Astrocyte (in vitro differentiated cells and primary cell): ENCODE data around the gene SOS2. TPM values are rescaled to one million over a fixed set of nuclear protein-coding genes. Genes with fewer than 3 reads are reported as not detected.

ENCODE experiments used
- DNase-seq: peaks from one replicate; pipeline ENCODE4 v3.0.0-alpha.2; 2010; ENCODE audit warnings: low read depth
- FAIRE-seq: peaks from 2 replicates; lab custom pipeline; 2011; peaks lifted over from hg19 to GRCh38; lab: Jason Lieb, UNC
- H2AFZ ChIP-seq: 2 replicates; pipeline ENCODE4 v1.6.0; 2012; ENCODE audit warnings: low read depth, low read length, inconsistent platforms
- H3K27ac ChIP-seq: 2 replicates; pipeline ENCODE4 v1.5.1; 2011; ENCODE audit warnings: low read depth, low read length, inconsistent platforms
- H3K27me3 ChIP-seq: 2 replicates; pipeline ENCODE4 v1.6.0; 2011; ENCODE audit warnings: low read length, inconsistent platforms; ENCODE audit not compliant: insufficient read depth
- H3K36me3 ChIP-seq: 2 replicates; pipeline ENCODE4 v1.5.1; 2011; ENCODE audit warnings: low read length, inconsistent platforms; ENCODE audit not compliant: insufficient read depth
- H3K4me1 ChIP-seq: 2 replicates; pipeline ENCODE4 v1.5.1; 2011; ENCODE audit warnings: low read length, inconsistent platforms; ENCODE audit not compliant: insufficient read depth
- H3K4me2 ChIP-seq: 2 replicates; pipeline ENCODE4 v1.6.0; 2012; ENCODE audit warnings: low read length, inconsistent platforms
- H3K4me3 ChIP-seq: 2 replicates; pipeline ENCODE4 v1.5.1; 2011; ENCODE audit warnings: low read depth, mild to moderate bottlenecking, low read length, inconsistent platforms; ENCODE audit not compliant: insufficient read depth
- H3K79me2 ChIP-seq: 2 replicates; pipeline ENCODE4 v1.6.0; 2012; ENCODE audit warnings: mild to moderate bottlenecking, low read length, inconsistent platforms; ENCODE audit not compliant: insufficient read depth
- H3K9ac ChIP-seq: 2 replicates; pipeline ENCODE4 v1.6.0; 2012; ENCODE audit warnings: mild to moderate bottlenecking, low read length, inconsistent platforms
- H3K9me3 ChIP-seq: 2 replicates; pipeline ENCODE4 v1.5.1; 2012; ENCODE audit warnings: low read depth, mild to moderate bottlenecking, low read length, inconsistent platforms; ENCODE audit not compliant: insufficient read depth
- H4K20me1 ChIP-seq: 2 replicates; pipeline ENCODE4 v1.6.0; 2012; ENCODE audit warnings: low read length, inconsistent platforms; ENCODE audit not compliant: insufficient read depth
- H3K27ac Mint-ChIP-seq: one replicate; pipeline ENCODE4 v1.8.0; 2021; ENCODE audit warnings: mild to moderate bottlenecking, mixed read lengths; ENCODE audit not compliant: unreplicated experiment
- H3K27me3 Mint-ChIP-seq: one replicate; pipeline ENCODE4 v1.8.0; 2021; ENCODE audit warnings: low read depth, mixed read lengths; ENCODE audit not compliant: unreplicated experiment
- H3K36me3 Mint-ChIP-seq: one replicate; pipeline ENCODE4 v1.8.0; 2021; ENCODE audit warnings: low read depth, mixed read lengths; ENCODE audit not compliant: unreplicated experiment
- H3K4me1 Mint-ChIP-seq: one replicate; pipeline ENCODE4 v1.8.0; 2021; ENCODE audit warnings: low read depth, mixed read lengths; ENCODE audit not compliant: unreplicated experiment
- H3K4me3 Mint-ChIP-seq: one replicate; pipeline ENCODE4 v1.8.0; 2021; ENCODE audit warnings: mild to moderate bottlenecking, moderate library complexity, mixed read lengths; ENCODE audit not compliant: unreplicated experiment
- H3K9me3 Mint-ChIP-seq: one replicate; pipeline ENCODE4 v1.8.0; 2021; ENCODE audit warnings: mild to moderate bottlenecking, mixed read lengths; ENCODE audit not compliant: unreplicated experiment
- EZH2 ChIP-seq: IDR thresholded peaks from 2 replicates; pipeline ENCODE4 v1.6.1; 2012; ENCODE audit warnings: mild to moderate bottlenecking, low read length, inconsistent platforms; ENCODE audit not compliant: insufficient read depth
- total RNA-seq: library from RNA; stranded (reverse); gene quantifications from 2 replicates; pipeline ENCODE4 v1.2.1, GENCODE V29; 2021
- TF ChIP-seq, protein P1 (sequence below): IDR thresholded peaks from 2 replicates; pipeline ENCODE4 v1.5.1; 2011; ENCODE audit warnings: low read depth, mild to moderate bottlenecking, inconsistent platforms, low read length, moderate library complexity; ENCODE audit not compliant: insufficient read depth

SOS2 gene
- total RNA-seq, 1 donor from 2014 or later = 18.3 TPM

DNA sequence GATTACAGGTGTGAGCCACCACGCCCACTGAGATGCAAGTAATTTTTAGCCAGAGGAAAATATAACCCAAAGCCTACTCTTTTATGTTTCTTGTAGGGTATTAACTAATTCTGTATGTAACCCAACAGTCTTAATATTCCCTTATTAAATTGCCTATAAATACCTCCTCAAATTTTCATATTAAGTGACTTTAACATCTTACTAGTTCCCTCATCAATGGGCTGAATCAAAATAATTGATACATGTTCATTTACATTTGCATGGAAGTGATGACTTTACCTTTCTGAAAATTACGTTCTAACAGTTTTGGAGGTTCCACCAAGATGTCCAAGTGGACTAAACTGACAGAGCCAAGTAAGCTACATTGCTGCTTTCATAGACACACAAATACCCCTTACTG lies 3.1 kb downstream of the SOS2 start:
- no peak overlapping the region for H3K27ac ChIP-seq
- Mint-ChIP-seq H3K27ac (no peak overlapping the region), H3K36me3 (peaks cover 5% of the 10 kb centered on the region), H3K4me1 (peaks cover 6% of the 10 kb centered on the region), H3K4me3 (no peak overlapping the region), H3K9me3 (no peaks in the 10 kb centered on the region), H3K27me3 (no peaks in the 10 kb centered on the region)
- no peaks in the 10 kb centered on the region for H3K36me3 ChIP-seq
- no peak overlapping the region for H3K4me3 ChIP-seq
- no peak overlapping the region for H3K9ac ChIP-seq
- DNase-seq = no peak
- no peak for TF ChIP-seq EZH2
- TF ChIP-seq, protein P1, sequence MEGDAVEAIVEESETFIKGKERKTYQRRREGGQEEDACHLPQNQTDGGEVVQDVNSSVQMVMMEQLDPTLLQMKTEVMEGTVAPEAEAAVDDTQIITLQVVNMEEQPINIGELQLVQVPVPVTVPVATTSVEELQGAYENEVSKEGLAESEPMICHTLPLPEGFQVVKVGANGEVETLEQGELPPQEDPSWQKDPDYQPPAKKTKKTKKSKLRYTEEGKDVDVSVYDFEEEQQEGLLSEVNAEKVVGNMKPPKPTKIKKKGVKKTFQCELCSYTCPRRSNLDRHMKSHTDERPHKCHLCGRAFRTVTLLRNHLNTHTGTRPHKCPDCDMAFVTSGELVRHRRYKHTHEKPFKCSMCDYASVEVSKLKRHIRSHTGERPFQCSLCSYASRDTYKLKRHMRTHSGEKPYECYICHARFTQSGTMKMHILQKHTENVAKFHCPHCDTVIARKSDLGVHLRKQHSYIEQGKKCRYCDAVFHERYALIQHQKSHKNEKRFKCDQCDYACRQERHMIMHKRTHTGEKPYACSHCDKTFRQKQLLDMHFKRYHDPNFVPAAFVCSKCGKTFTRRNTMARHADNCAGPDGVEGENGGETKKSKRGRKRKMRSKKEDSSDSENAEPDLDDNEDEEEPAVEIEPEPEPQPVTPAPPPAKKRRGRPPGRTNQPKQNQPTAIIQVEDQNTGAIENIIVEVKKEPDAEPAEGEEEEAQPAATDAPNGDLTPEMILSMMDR = no peak
- H3K9me3 ChIP-seq = no peaks in the 10 kb centered on the region
- FAIRE-seq = no peak
- peaks cover 72% of the 10 kb centered on the region for H3K79me2 ChIP-seq
- H3K4me1 ChIP-seq = peaks cover 24% of the 10 kb centered on the region
- H2AFZ ChIP-seq = no peak overlapping the region
- H4K20me1 ChIP-seq = peaks cover 67% of the 10 kb centered on the region
- no peak overlapping the region for H3K4me2 ChIP-seq
- no peaks in the 10 kb centered on the region for H3K27me3 ChIP-seq

DNA sequence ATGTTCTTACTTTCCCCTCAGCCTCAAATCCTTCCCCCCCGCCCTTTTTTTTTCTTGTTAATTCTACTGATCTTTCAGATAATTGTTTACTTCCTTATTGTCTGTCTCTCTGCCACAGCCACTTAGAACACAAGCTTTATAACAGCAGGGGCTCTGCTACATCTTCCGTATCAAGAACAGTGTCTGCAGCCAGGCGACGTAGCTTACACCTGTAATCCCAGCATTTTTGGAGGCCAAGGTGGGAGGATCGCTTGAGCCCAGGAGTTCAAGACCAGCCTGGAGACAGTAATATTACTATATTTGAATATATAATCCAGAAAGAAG lies 5.4 kb downstream of the SOS2 start:
- peak overlapping the region; percentile 19 for H3K4me3 ChIP-seq
- H3K79me2 ChIP-seq = peaks cover 95% of the 10 kb centered on the region
- DNase-seq = no peak
- H3K36me3 Mint-ChIP-seq = peaks cover 5% of the 10 kb centered on the region
- no peak overlapping the region for H3K27ac Mint-ChIP-seq
- H3K27me3 Mint-ChIP-seq = no peaks in the 10 kb centered on the region
- H3K4me3 Mint-ChIP-seq = no peak overlapping the region
- peaks cover 18% of the 10 kb centered on the region for H3K4me1 ChIP-seq
- H3K9me3 Mint-ChIP-seq = no peaks in the 10 kb centered on the region
- no peak for FAIRE-seq
- TF ChIP-seq, protein P1 = no peak
- TF ChIP-seq EZH2 = no peak
- no peak overlapping the region for H3K27ac ChIP-seq
- peaks cover 11% of the 10 kb centered on the region for H3K4me1 Mint-ChIP-seq
- H3K9ac ChIP-seq = peak overlapping the region; percentile 23
- H3K9me3 ChIP-seq = no peaks in the 10 kb centered on the region
- H3K36me3 ChIP-seq = no peaks in the 10 kb centered on the region
- peaks cover 81% of the 10 kb centered on the region for H4K20me1 ChIP-seq
- H3K27me3 ChIP-seq = no peaks in the 10 kb centered on the region
- no peak overlapping the region for H2AFZ ChIP-seq
- peak overlapping the region; percentile 71 for H3K4me2 ChIP-seq

DNA sequence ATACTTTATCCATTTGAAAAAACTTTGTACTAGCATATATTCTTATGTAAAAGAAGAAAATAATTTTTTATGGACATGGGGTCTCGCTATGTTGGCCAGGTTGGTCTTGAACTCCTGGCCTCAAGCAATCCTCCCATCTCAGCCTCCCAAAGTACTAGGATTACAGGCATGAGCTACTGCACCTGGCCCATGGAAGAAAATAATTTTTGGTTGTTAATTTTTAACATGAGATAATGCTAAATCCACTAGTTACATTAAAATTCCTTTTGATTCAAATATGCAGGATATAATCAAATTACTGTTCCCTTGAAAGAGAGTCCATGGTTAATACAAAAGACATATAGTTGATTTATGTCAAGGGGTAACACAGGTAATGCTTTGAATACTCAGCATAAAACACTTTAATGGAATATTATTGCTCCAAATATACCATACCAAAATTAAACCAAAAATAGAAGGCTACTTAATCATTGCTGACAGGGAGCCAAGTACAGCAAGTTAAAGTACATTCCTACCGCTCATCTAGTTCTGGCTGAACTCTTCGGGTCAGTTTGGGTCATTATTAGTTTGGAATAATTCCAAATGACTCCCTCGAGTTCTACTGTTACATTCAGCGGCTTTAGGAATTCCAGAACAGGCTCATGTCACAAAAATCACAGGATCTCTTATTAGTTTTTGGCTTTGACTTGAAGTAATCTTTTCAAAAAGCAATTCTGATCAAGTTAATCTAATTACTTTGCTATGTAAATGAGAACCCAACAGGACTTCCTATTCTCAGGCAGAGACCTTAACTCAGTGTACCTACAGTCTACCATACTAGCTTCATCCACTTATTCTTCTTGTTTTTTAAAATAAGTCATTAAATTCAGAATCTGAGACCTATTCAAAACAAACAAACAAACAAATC lies 6.1 kb downstream of the SOS2 start:
- H3K9ac ChIP-seq = peak overlapping the region; percentile 23
- TF ChIP-seq, protein P1 = no peak
- TF ChIP-seq EZH2 = no peak
- H3K27ac ChIP-seq = no peak overlapping the region
- H3K4me2 ChIP-seq = peak overlapping the region; percentile 71
- Mint-ChIP-seq H3K4me3 (no peak overlapping the region), H3K27ac (no peak overlapping the region), H3K36me3 (peaks cover 5% of the 10 kb centered on the region), H3K27me3 (no peaks in the 10 kb centered on the region), H3K4me1 (peaks cover 11% of the 10 kb centered on the region), H3K9me3 (no peaks in the 10 kb centered on the region)
- H4K20me1 ChIP-seq = peaks cover 80% of the 10 kb centered on the region
- no peaks in the 10 kb centered on the region for H3K36me3 ChIP-seq
- no peaks in the 10 kb centered on the region for H3K9me3 ChIP-seq
- H2AFZ ChIP-seq = no peak overlapping the region
- no peaks in the 10 kb centered on the region for H3K27me3 ChIP-seq
- H3K4me1 ChIP-seq = peaks cover 17% of the 10 kb centered on the region
- H3K4me3 ChIP-seq = peak overlapping the region; percentile 19
- FAIRE-seq (peak; percentile 83), DNase-seq (peak; percentile 88)
- peaks cover 95% of the 10 kb centered on the region for H3K79me2 ChIP-seq
